K562 (cell line): Measurements from ENCODE around the gene POLR3E. TPM values are rescaled to one million over a fixed set of nuclear protein-coding genes. Genes with fewer than 3 reads are reported as not detected.

Experiments used
- CBFA2T3 ChIP-seq: fragments of 450-650 bp; IDR thresholded peaks from 2 replicates; pipeline ENCODE4 v1.6.1; 2017
- FOS ChIP-seq: IDR thresholded peaks from 3 replicates; pipeline ENCODE4 v1.6.1; 2011; ENCODE audit not compliant: insufficient read length; ENCODE audit errors: extremely low read depth
- HCFC1 ChIP-seq: IDR thresholded peaks from 2 replicates; pipeline ENCODE4 v1.6.1; 2012; ENCODE audit warnings: low read depth, low read length, improper control_type of control experiment
- HMGN3 ChIP-seq: IDR thresholded peaks from 2 replicates; pipeline ENCODE4 v1.6.1; 2011; ENCODE audit warnings: borderline replicate concordance, low read depth, mild to moderate bottlenecking, mixed read lengths, low read length; ENCODE audit not compliant: insufficient read length; ENCODE audit errors: extremely low read depth
- MECOM ChIP-seq: fragments of 250-450 bp; sonication (Bioruptor Pico); IDR thresholded peaks from 2 replicates; pipeline ENCODE4 v1.8.0; 2022; ENCODE audit warnings: inconsistent platforms
- MYBL2 ChIP-seq, 2 experiments: fragments of 450-650 bp in 1 of 2; sonication (generic) in 1 of 2; formaldehyde crosslinking in 1 of 2; IDR thresholded peaks; 2 replicates each; pipeline versions ENCODE4 v1.6.1 to v1.8.1; 2017 to 2022; ENCODE audit warnings: borderline replicate concordance in 1 of 2, inconsistent platforms in 1 of 2, low read depth in 1 of 2, mild to moderate bottlenecking in 1 of 2, missing genetic modification reagents in 1 of 2, moderate library complexity in 1 of 2
- MYNN ChIP-seq, 2 experiments: sonication (generic); formaldehyde crosslinking in 1 of 2; IDR thresholded peaks; 2 replicates each; pipeline versions ENCODE4 v1.5.0 to v1.6.1; 2016 to 2020; ENCODE audit warnings: antibody characterized with exemption in 1 of 2, missing genetic modification reagents in 1 of 2
- NR3C1 ChIP-seq: sonication (generic); formaldehyde crosslinking; IDR thresholded peaks from 2 replicates; pipeline ENCODE4 v1.8.1; 2022; ENCODE audit warnings: missing genetic modification reagents
- SAFB ChIP-seq: fragments of 200-400 bp; formaldehyde crosslinking; IDR thresholded peaks from 2 replicates; pipeline ENCODE4 v1.6.1; 2017; ENCODE audit warnings: low read depth, low read length, borderline replicate concordance
- SIN3A ChIP-seq, 2 experiments: fragments of 150-350 bp in 1 of 2; IDR thresholded peaks; 2 replicates each; pipeline ENCODE4 v1.6.1; 2011 to 2016; ENCODE audit warnings: borderline replicate concordance in 2 of 2, low read depth in 2 of 2, low read length in 2 of 2, mild to moderate bottlenecking in 2 of 2, moderate library complexity in 2 of 2; ENCODE audit not compliant: control insufficient read depth in 1 of 2
- TEAD1 ChIP-seq, 2 experiments: fragments of 450-650 bp in 1 of 2; sonication (generic) in 1 of 2; formaldehyde crosslinking; IDR thresholded peaks; 2 replicates each; pipeline versions ENCODE4 v1.4.0 to v1.8.0; 2020 to 2022; ENCODE audit warnings: mild to moderate bottlenecking in 2 of 2, missing genetic modification reagents in 1 of 2
- ZKSCAN1 ChIP-seq: fragments of 150-350 bp; IDR thresholded peaks from 2 replicates; pipeline ENCODE4 v1.6.1; 2016; ENCODE audit warnings: low read depth, low read length
- ZKSCAN3 ChIP-seq: fragments of 250-450 bp; sonication (Bioruptor Pico); IDR thresholded peaks from 2 replicates; pipeline ENCODE4 v1.4.0; 2020
- ZNF274 ChIP-seq: IDR thresholded peaks from 2 replicates; pipeline ENCODE4 v1.6.1; 2011; ENCODE audit warnings: low read depth, mild to moderate bottlenecking, low read length, moderate library complexity, borderline replicate concordance
- ZNF507 ChIP-seq: conservative IDR thresholded peaks from 2 replicates; pipeline ENCODE4 v1.6.1; 2017; ENCODE audit warnings: missing genetic modification characterization, missing compliant biosample characterization
- polyA plus RNA-seq, 8 experiments: library from polyadenylated mRNA; depleted of rRNA in 4 of 8; stranded (reverse) in 5 of 8; unstranded in 3 of 8; fragments of >200 nt; fragmentation: Nextera tagmentation in 2 of 8; fragmentation: Illumina TruSeq in 1 of 8; extraction: Ambion mirVana in 2 of 8; extraction: Trizol in 1 of 8; gene quantifications; 2 replicates each; pipeline versions ENCODE4 v1.2.1 to v1.2.3, GENCODE V29; 2011 to 2014; ENCODE audit warnings: inconsistent platforms in 1 of 8, missing spikeins in 1 of 8
- total RNA-seq, 7 experiments: library from RNA; depleted of rRNA in 6 of 7; stranded (reverse); fragments of >200 nt in 6 of 7; fragmentation: Illumina TruSeq in 2 of 7; extraction: Trizol in 2 of 7; gene quantifications; 2 replicates each; pipeline versions ENCODE4 v1.2.1 to v1.2.3, GENCODE V29; 2011 to 2021; ENCODE audit warnings: low replicate concordance in 1 of 7
- TF ChIP-seq, protein P1 (sequence below): fragments of 250-450 bp; sonication (Bioruptor Pico); IDR thresholded peaks from 2 replicates; pipeline ENCODE4 v1.9.0; 2021; ENCODE audit warnings: mild to moderate bottlenecking
- TF ChIP-seq, protein P2 (sequence below), 2 experiments: fragments of 450-650 bp in 1 of 2; IDR thresholded peaks; 2 replicates each; pipeline ENCODE4 v1.6.1; 2011 to 2017; ENCODE audit warnings: low read depth in 2 of 2, antibody characterized with exemption in 1 of 2, borderline replicate concordance in 1 of 2, low read length in 1 of 2, mild to moderate bottlenecking in 1 of 2, mixed read lengths in 1 of 2; ENCODE audit not compliant: control insufficient read depth in 1 of 2
- TF ChIP-seq, protein P3 (sequence below): sonication (generic); formaldehyde crosslinking; IDR thresholded peaks from 2 replicates; pipeline ENCODE4 v1.8.0; 2022; ENCODE audit warnings: mild to moderate bottlenecking, missing genetic modification reagents
- TF ChIP-seq, protein P4 (sequence below): fragments of 250-450 bp; sonication (Bioruptor Pico); IDR thresholded peaks from 2 replicates; pipeline ENCODE4 v1.5.0; 2021
- TF ChIP-seq, protein P5 (sequence below): sonication (generic); formaldehyde crosslinking; IDR thresholded peaks from 2 replicates; pipeline ENCODE4 v1.8.0; 2022; ENCODE audit warnings: missing genetic modification reagents, mild to moderate bottlenecking, moderate library complexity, borderline replicate concordance

The POLR3E gene
- total and polyA plus RNA-seq, 9 of the 15 experiments (the other 6 are each of a cell fraction or from before 2014, with no cell fraction given) = 17.7 to 151 (median 82.6) TPM

DNA sequence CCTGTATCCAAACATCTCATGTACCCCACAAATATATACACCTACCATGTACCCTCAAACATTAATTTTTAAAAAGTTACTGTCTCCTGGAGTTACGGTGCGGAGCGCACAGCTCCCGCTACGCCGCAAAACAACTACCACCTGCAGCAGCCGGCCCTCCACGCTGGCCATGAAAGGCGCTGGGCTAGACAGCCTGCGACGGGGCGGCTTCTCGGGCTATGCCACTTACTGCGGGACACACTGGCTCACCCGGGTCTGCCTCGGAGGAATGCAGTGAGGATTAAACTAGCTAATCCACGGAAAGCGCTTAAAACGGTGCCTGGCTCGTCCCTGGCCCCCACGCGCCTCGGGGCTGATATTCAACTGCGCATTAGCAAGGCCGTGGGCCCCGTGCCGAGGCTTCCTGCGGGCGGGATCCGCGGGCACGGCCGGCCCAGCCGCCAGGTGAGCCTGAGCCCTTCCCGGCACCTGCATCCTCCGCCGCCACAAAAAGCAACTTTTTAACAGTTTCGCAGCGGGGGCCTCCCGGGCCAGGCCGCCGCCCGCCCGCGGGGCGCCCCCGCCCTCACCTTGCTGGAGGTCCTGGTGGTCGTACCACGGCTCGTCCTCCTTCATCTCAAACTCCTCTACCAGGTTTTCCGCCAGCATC, 76.6 kb downstream of the POLR3E start (continued):
- TF ChIP-seq, protein P1, sequence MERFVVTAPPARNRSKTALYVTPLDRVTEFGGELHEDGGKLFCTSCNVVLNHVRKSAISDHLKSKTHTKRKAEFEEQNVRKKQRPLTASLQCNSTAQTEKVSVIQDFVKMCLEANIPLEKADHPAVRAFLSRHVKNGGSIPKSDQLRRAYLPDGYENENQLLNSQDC (CRISPR knock-in tag) = no peak
- TF ChIP-seq, protein P2, sequence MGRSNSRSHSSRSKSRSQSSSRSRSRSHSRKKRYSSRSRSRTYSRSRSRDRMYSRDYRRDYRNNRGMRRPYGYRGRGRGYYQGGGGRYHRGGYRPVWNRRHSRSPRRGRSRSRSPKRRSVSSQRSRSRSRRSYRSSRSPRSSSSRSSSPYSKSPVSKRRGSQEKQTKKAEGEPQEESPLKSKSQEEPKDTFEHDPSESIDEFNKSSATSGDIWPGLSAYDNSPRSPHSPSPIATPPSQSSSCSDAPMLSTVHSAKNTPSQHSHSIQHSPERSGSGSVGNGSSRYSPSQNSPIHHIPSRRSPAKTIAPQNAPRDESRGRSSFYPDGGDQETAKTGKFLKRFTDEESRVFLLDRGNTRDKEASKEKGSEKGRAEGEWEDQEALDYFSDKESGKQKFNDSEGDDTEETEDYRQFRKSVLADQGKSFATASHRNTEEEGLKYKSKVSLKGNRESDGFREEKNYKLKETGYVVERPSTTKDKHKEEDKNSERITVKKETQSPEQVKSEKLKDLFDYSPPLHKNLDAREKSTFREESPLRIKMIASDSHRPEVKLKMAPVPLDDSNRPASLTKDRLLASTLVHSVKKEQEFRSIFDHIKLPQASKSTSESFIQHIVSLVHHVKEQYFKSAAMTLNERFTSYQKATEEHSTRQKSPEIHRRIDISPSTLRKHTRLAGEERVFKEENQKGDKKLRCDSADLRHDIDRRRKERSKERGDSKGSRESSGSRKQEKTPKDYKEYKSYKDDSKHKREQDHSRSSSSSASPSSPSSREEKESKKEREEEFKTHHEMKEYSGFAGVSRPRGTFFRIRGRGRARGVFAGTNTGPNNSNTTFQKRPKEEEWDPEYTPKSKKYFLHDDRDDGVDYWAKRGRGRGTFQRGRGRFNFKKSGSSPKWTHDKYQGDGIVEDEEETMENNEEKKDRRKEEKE (IDR thresholded peaks at IDR 0.05; ENCODE audit: borderline replicate concordance in 1 of 2, control insufficient read depth in 1 of 2, low read depth in 2 of 2, low read length in 1 of 2) = no peak
- 0 out of 2 replicates have a peak, but pooled peaks have one; percentile 32 for TF ChIP-seq NR3C1 (CRISPR knock-in tag)
- TF ChIP-seq ZNF274 = no peak
- TF ChIP-seq FOS = no peak
- no peak for TF ChIP-seq HCFC1
- TF ChIP-seq, protein P3, sequence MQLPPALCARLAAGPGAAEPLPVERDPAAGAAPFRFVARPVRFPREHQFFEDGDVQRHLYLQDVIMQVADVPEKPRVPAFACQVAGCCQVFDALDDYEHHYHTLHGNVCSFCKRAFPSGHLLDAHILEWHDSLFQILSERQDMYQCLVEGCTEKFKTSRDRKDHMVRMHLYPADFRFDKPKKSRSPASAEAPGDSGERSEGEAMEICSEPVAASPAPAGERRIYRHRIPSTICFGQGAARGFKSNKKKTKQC (CRISPR knock-in tag) = no peak
- no peak for TF ChIP-seq MECOM
- TF ChIP-seq HMGN3 = peak; percentile 47
- TF ChIP-seq CBFA2T3 = no peak
- TF ChIP-seq TEAD1 (CRISPR knock-in tag; IDR thresholded peaks at IDR 0.05) = 0 out of 4 replicates have a peak, but pooled peaks of 1 of the 2 experiments have one; percentile 29
- TF ChIP-seq ZNF507 = no peak
- TF ChIP-seq, protein P4, sequence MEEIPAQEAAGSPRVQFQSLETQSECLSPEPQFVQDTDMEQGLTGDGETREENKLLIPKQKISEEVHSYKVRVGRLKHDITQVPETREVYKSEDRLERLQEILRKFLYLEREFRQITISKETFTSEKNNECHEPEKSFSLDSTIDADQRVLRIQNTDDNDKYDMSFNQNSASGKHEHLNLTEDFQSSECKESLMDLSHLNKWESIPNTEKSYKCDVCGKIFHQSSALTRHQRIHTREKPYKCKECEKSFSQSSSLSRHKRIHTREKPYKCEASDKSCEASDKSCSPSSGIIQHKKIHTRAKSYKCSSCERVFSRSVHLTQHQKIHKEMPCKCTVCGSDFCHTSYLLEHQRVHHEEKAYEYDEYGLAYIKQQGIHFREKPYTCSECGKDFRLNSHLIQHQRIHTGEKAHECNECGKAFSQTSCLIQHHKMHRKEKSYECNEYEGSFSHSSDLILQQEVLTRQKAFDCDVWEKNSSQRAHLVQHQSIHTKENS (CRISPR knock-in tag) = no peak
- TF ChIP-seq ZKSCAN1 = no peak
- no peak for TF ChIP-seq MYBL2 (IDR thresholded peaks at IDR 0.05; ENCODE audit: low read depth)
- no peak for TF ChIP-seq MYBL2 (CRISPR knock-in tag; IDR thresholded peaks at IDR 0.05; ENCODE audit: borderline replicate concordance)
- no peak for TF ChIP-seq ZKSCAN3 (CRISPR knock-in tag)
- peak; percentile 32; the same call in 1 of the 2 replicates for TF ChIP-seq SAFB
- TF ChIP-seq SIN3A (IDR thresholded peaks at IDR 0.05; ENCODE audit: borderline replicate concordance in 2 of 2, control insufficient read depth in 1 of 2, low read depth in 2 of 2, low read length in 2 of 2) = peak in 1 of 2 experiments; percentile 26; a peak in 1 of 4 replicates
- TF ChIP-seq, protein P5, sequence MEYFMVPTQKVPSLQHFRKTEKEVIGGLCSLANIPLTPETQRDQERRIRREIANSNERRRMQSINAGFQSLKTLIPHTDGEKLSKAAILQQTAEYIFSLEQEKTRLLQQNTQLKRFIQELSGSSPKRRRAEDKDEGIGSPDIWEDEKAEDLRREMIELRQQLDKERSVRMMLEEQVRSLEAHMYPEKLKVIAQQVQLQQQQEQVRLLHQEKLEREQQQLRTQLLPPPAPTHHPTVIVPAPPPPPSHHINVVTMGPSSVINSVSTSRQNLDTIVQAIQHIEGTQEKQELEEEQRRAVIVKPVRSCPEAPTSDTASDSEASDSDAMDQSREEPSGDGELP (CRISPR knock-in tag) = peak; percentile 13; the same call in 1 of the 2 replicates
- 0 out of 2 replicates have a peak, but pooled peaks have one; percentile 10 for TF ChIP-seq MYNN (IDR thresholded peaks at IDR 0.05)
- TF ChIP-seq MYNN (CRISPR knock-in tag; IDR thresholded peaks at IDR 0.05) = no peak
